Measurements from ENCODE around the gene FLT1.

GRCh38 chr13:28468023-28468915, 26.7 kb downstream of the FLT1 start:
- TF ChIP-seq CTCF (IDR thresholded peaks at IDR 0.05) (no peak), EZH2phosphoT487 (IDR thresholded peaks at IDR 0.05) (no peak), EZH2 (IDR thresholded peaks at IDR 0.05) (no peak)

Data from neural progenitor cell (in vitro differentiated cells).